Osteoblast (primary cell): ENCODE results near the gene ANGPTL1. TPM values are rescaled to one million over a fixed set of nuclear protein-coding genes. Genes with fewer than 3 reads are reported as not detected.
A peak's percentile ranks its signal among the peaks of the same experiment; 100 is the strongest.

Experiments used
- DNase-seq: peaks from one replicate; pipeline ENCODE4 v3.0.0; 2011; ENCODE audit warnings: low spot score, mixed read lengths; ENCODE audit not compliant: insufficient read length; ENCODE audit errors: missing footprints
- H2AFZ ChIP-seq: 2 replicates; pipeline ENCODE4 v1.6.0; 2011; ENCODE audit warnings: mild to moderate bottlenecking, low read length
- H3K27ac ChIP-seq: 2 replicates; pipeline ENCODE4 v1.5.1; 2011; ENCODE audit warnings: mild to moderate bottlenecking, low read depth, low read length, moderate library complexity
- H3K27me3 ChIP-seq: 2 replicates; pipeline ENCODE4 v1.6.0; 2012; ENCODE audit warnings: mild to moderate bottlenecking, control low read depth, inconsistent platforms, low read length, moderate library complexity; ENCODE audit not compliant: insufficient read depth
- H3K36me3 ChIP-seq: 2 replicates; pipeline ENCODE4 v1.5.1; 2011; ENCODE audit warnings: mild to moderate bottlenecking, low read length, control low read depth, moderate library complexity; ENCODE audit not compliant: insufficient read depth
- H3K4me1 ChIP-seq: 2 replicates; pipeline ENCODE4 v1.5.1; 2011; ENCODE audit warnings: mild to moderate bottlenecking, low read length, control low read depth, moderate library complexity; ENCODE audit not compliant: insufficient read depth
- H3K4me2 ChIP-seq: 2 replicates; pipeline ENCODE4 v1.6.0; 2011; ENCODE audit warnings: mild to moderate bottlenecking, low read length; ENCODE audit not compliant: insufficient read depth
- H3K4me3 ChIP-seq: fragments of 200-600 bp; sonication (generic); 3 replicates; pipeline ENCODE4 v1.5.1; 2012; ENCODE audit warnings: mild to moderate bottlenecking, low read length, inconsistent platforms; ENCODE audit not compliant: insufficient read depth
- H3K79me2 ChIP-seq: 2 replicates; pipeline ENCODE4 v1.6.0; 2012; ENCODE audit warnings: mild to moderate bottlenecking, low read length, control low read depth, inconsistent platforms; ENCODE audit not compliant: insufficient read depth
- H3K9me3 ChIP-seq: 2 replicates; pipeline ENCODE4 v1.5.1; 2011; ENCODE audit warnings: low read depth, low read length, control low read depth
- H4K20me1 ChIP-seq: 2 replicates; pipeline ENCODE4 v1.6.0; 2012; ENCODE audit warnings: mild to moderate bottlenecking, low read length, control low read depth; ENCODE audit not compliant: insufficient read depth
- total RNA-seq: library from RNA; depleted of rRNA; stranded (reverse); fragments of >200 nt; gene quantifications from 2 replicates; pipeline ENCODE4 v1.2.3, GENCODE V29; 2012
- TF ChIP-seq, protein P1 (sequence below): IDR thresholded peaks from 2 replicates; pipeline ENCODE4 v1.5.1; 2011; ENCODE audit warnings: mild to moderate bottlenecking, low read depth, low read length, moderate library complexity; ENCODE audit errors: extremely low read depth

Gene ANGPTL1
- total RNA-seq, 1 donor: 15.6 TPM

DNA sequence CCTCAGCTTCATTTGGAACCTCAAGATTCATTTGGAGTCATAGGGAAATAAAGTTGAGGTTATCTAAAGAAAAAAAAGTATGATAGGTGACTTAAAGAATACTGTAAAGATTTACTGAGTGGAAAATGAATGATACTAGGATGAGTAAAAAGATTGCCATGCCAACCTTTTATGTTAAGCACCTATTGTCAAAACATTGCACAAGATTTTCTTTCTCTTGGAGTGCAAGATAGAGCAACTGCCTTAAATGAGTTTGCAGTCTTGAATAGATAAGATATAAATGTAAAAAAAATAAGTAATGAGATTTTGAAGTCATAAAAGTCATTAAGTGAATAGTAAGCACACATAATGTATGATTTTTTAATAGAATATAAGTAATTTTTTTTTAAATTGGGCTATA lies 5.1 kb upstream of the ANGPTL1 start:
- no peak for DNase-seq
- no peaks in the 10 kb centered on the region for H4K20me1 ChIP-seq
- H3K79me2 ChIP-seq: no peaks in the 10 kb centered on the region
- peaks cover 12% of the 10 kb centered on the region for H3K4me1 ChIP-seq
- TF ChIP-seq, protein P1, sequence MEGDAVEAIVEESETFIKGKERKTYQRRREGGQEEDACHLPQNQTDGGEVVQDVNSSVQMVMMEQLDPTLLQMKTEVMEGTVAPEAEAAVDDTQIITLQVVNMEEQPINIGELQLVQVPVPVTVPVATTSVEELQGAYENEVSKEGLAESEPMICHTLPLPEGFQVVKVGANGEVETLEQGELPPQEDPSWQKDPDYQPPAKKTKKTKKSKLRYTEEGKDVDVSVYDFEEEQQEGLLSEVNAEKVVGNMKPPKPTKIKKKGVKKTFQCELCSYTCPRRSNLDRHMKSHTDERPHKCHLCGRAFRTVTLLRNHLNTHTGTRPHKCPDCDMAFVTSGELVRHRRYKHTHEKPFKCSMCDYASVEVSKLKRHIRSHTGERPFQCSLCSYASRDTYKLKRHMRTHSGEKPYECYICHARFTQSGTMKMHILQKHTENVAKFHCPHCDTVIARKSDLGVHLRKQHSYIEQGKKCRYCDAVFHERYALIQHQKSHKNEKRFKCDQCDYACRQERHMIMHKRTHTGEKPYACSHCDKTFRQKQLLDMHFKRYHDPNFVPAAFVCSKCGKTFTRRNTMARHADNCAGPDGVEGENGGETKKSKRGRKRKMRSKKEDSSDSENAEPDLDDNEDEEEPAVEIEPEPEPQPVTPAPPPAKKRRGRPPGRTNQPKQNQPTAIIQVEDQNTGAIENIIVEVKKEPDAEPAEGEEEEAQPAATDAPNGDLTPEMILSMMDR: no peak
- H3K4me3 ChIP-seq: no peak overlapping the region
- H3K4me2 ChIP-seq: no peak overlapping the region
- peaks cover under 1% of the 10 kb centered on the region for H3K36me3 ChIP-seq
- H3K27ac ChIP-seq: no peak overlapping the region
- no peaks in the 10 kb centered on the region for H3K27me3 ChIP-seq
- H3K9me3 ChIP-seq: no peaks in the 10 kb centered on the region
- no peak overlapping the region for H2AFZ ChIP-seq

DNA sequence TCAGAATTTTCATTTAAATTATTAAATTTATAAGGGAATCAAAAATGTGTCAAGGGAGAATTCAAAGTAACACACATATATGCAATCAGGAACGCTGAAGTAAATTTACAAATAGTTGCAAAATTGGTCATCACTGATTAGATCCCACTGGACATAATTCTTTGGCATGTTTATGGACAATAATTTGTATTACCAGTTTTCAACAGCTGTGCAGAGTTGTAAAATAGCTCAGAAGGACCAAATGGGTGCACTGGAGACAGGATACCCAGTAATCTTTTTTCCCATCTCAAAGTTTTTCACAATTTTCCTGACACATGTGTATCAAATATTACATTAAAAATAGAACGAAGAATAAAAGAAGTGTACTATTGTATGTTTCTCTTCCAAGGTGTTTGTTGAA lies 4.1 kb upstream of the ANGPTL1 start:
- TF ChIP-seq, protein P1: no peak

DNA sequence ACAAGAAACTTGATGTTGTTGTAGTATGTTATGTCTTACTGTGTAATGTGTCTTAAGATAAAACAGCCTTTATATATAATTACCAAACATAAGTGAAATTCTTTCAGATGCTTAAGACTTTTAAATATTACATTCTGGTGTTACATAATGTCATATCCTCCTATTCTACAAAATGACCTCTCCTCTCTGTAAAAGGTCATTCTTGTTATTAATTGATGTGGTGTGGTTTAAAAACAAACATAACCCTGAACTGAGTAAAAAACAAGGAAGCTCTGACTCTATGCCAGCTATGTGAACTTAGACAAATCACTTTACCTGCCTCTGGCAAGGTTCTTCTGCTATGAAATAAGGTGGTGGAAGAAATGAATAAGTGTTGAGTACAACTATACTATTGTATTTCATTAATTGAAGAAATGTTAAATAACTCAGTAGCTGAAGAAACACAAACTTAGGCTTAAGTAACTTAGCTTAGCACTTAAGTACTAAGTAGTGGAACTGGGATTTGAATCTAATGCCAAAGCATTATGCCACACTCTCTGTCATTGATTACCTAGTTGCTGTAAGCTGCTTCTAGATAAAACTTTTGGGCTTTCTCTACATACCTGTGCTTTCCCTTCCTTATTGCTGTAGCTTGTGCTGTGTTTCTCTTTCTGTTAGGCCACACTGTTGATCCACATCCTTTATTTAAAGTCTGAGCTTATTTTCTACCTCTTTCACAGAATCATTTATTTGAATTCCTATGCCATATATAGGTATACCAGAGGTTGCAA lies 859 bp upstream of the ANGPTL1 start:
- no peaks in the 10 kb centered on the region for H3K9me3 ChIP-seq
- no peaks in the 10 kb centered on the region for H3K79me2 ChIP-seq
- no peaks in the 10 kb centered on the region for H3K27me3 ChIP-seq
- H3K4me1 ChIP-seq: peaks cover 36% of the 10 kb centered on the region
- no peaks in the 10 kb centered on the region for H3K36me3 ChIP-seq
- no peak overlapping the region for H3K4me3 ChIP-seq
- no peak overlapping the region for H3K27ac ChIP-seq
- TF ChIP-seq, protein P1: no peak
- H3K4me2 ChIP-seq: peak overlapping the region; percentile 73
- H2AFZ ChIP-seq: no peak overlapping the region
- DNase-seq: no peak
- no peaks in the 10 kb centered on the region for H4K20me1 ChIP-seq

More for the DNA sequence above, 4.1 kb upstream of the ANGPTL1 start:
- no peak for DNase-seq
- Histone ChIP-seq H3K27me3 (no peaks in the 10 kb centered on the region), H3K4me2 (no peak overlapping the region), H3K4me1 (peaks cover 22% of the 10 kb centered on the region), H3K27ac (no peak overlapping the region), H3K36me3 (no peaks in the 10 kb centered on the region), H4K20me1 (no peaks in the 10 kb centered on the region), H3K79me2 (no peaks in the 10 kb centered on the region), H2AFZ (no peak overlapping the region), H3K4me3 (no peak overlapping the region), H3K9me3 (no peaks in the 10 kb centered on the region)

DNA sequence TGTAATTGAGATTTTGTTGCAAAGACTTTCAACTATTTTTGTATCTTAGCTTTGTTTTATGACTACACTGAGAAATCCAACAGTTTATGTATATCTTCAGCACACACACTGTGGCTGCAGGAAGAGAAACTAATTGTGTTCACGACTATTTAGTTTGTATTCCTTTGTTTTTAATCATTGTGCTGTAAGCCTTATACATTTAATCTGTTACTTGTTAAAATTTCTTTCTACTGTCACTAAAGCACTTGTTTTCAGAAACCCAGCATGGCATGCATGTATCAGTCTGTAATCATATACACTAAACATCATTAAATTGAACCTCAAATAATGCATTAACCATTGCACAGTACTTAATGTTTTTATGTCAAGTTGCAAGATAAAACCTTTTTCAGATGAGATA lies 656 bp downstream of the ANGPTL1 start:
- H3K27me3 ChIP-seq: no peaks in the 10 kb centered on the region
- H3K4me3 ChIP-seq: no peak overlapping the region
- DNase-seq: no peak
- H3K9me3 ChIP-seq: no peaks in the 10 kb centered on the region
- H3K4me1 ChIP-seq: peaks cover 39% of the 10 kb centered on the region
- H4K20me1 ChIP-seq: no peaks in the 10 kb centered on the region
- TF ChIP-seq, protein P1: no peak
- no peaks in the 10 kb centered on the region for H3K36me3 ChIP-seq
- no peak overlapping the region for H2AFZ ChIP-seq
- no peaks in the 10 kb centered on the region for H3K79me2 ChIP-seq
- H3K27ac ChIP-seq: no peak overlapping the region
- peak overlapping the region; percentile 29 for H3K4me2 ChIP-seq
